NCI-H2107 (cell line): ENCODE results near the gene INPP1.
"Not testable (repeated sequence)": the region's sequence is repeated elsewhere in the genome, so short reads cannot be mapped to it uniquely, and the experiment has no call there.

Experiments
- DNase-seq: peaks from one replicate; lab custom pipeline; 2025; lab: John Stamatoyannopoulos, UW

INPP1 gene, protein sequence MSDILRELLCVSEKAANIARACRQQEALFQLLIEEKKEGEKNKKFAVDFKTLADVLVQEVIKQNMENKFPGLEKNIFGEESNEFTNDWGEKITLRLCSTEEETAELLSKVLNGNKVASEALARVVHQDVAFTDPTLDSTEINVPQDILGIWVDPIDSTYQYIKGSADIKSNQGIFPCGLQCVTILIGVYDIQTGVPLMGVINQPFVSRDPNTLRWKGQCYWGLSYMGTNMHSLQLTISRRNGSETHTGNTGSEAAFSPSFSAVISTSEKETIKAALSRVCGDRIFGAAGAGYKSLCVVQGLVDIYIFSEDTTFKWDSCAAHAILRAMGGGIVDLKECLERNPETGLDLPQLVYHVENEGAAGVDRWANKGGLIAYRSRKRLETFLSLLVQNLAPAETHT

DNA sequence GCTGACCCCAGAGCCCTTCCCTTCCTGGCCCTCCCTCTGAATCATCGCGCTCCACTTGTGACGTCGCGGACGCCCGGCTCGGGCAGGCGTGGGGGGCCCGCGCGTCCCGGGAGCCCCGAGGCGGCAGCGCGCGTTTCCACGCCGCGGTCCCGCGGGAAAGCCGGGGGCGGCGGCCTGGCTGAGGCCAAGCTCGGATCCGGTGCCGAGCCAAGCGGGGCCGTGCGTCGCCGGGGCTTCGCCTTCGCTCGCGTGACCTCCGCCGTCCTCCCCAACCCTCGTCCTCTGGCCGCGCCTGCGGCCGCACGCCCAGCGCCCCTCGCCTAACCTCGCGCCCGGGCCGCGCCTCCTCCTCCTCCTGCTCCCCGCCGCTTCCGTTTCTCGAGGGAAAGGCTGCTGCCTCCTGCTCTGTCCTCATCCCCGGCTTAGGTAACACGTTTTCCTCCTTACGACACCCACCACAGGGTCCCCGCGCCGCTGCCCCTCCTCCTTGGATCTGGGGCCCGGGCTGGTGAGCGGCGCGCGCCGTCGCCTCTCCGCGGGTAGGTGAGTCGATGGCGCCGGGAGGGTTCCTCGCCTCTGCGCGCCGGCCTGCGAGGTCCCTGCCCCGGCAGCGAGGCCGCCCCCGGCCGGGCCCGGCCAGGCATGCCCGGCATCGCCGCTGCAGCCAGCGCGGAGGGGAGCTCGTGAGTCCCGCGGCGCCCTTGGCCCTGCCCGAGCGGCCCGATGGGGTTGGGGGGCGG, at the start of gene INPP1:
Gene INPP1, plus strand, starts transcription at position 54 of the 740 bp plus-strand sequence. CDS start 16,514 bp downstream, outside the sequence.
- DNase-seq, result no peak

DNA sequence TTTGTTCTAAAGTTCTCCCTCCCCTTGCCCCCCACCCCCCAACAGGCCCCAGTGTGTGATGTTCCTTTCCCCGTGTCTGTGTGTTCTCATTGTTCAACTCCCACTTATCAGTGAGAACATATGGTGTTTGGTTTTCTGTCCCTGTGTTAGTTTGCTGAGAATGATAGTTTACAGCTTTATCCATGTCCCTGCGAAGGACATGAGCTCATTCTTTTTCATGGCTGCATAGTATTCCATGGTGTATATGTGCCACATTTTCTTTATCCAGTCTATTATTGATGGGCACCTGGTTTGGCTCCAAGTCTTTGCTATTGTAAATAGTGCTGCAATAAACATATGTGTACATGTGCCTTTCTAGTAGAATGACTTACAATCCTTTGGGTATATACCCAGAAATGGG, 45.5 kb upstream of the INPP1 start:
- not testable (repeated sequence) for DNase-seq

DNA sequence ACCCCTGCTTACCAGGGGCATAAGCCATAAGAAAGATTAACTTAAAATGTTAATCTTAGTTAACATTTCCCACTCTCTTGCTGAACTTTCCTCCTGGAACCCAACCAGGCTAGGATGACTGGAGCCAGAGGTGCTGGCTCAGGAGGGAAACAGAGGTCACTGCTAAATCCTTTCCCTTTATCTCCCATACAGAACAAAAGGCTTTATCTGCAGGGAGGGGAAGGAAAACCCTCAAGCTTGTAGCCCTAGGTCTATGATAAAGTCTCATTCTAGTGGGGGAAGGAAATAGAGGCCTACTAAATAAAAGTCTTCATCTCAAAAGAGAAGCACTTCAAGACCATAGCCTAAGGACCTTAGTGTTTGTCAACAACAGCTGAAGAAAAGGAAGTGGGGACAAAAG, 42.4 kb upstream of the INPP1 start:
- DNase-seq, result no peak

DNA sequence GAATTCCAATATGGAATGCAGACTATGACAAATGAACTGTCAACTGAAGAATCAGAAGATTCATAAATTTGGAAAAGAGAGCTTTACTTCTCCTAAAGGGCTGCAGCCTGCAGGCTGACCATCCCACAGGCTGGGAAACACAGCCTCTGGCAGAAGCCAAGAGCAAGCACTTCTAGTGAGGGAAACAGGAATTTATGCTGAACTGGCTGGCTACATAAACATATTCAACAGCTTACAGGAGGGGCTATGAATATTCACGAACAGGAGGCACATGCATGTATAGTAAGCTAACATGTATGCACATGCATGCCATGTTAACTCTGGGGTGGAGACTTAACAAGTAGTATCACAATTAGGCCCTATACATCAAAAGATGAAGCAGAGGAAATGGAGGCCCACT, 41.3 kb upstream of the INPP1 start:
- no peak for DNase-seq

DNA sequence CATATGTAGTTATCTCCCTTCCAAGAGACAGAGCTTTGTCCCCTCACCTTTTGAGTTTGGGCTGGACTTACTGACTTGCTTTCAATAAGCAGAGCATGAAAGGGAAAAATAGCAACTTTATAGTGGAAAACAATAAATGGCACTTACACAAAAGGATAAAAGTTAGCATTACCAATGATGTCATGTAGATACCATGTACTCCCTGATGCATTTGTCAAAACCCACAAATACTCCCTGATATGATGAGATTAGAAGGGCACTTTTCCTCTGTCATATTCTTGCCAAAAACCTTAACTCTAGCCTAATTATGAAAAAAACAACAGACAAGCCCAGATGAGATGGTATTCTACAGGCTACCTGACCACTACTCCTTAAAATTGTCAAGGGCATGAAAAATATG, 39.7 kb upstream of the INPP1 start:
- DNase-seq, result no peak

DNA sequence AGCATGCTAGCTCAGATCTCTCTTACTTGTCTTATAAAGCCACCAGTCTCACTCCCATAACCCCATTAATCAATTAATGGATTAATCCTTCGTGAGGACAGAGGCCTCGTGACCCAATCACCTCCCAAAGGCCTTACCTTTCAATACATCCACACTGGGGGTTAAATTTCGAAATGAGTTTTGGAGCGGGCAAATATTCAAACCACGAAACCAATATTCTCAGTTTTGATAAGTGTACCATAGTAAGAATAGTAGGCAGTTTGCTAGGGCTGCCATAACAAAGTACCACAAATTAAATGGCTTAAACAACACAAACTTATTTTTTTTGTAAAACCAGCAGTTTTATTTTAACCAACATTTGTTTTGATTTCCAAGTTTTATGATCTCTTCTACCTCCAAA, 39.0 kb upstream of the INPP1 start:
- no peak for DNase-seq

DNA sequence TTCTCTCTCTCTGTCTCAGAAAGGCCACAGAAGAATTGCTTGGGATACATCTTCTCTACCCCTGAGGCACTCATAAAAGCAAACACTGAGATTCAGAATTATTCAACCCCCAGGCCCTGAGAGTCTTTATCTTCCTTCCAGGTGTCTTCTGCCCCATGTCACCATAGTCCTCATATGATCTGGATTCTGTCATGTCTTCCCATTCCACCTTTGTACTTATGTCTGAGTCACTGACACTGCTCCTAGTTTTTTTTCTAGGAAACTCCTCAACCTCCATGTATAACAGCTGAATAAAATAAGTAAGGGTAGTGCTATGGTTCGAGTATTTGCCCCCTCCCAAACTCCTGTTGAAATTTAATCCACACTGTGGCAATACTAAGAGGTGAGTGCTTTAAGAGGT, 35.4 kb upstream of the INPP1 start:
- DNase-seq, result no peak

DNA sequence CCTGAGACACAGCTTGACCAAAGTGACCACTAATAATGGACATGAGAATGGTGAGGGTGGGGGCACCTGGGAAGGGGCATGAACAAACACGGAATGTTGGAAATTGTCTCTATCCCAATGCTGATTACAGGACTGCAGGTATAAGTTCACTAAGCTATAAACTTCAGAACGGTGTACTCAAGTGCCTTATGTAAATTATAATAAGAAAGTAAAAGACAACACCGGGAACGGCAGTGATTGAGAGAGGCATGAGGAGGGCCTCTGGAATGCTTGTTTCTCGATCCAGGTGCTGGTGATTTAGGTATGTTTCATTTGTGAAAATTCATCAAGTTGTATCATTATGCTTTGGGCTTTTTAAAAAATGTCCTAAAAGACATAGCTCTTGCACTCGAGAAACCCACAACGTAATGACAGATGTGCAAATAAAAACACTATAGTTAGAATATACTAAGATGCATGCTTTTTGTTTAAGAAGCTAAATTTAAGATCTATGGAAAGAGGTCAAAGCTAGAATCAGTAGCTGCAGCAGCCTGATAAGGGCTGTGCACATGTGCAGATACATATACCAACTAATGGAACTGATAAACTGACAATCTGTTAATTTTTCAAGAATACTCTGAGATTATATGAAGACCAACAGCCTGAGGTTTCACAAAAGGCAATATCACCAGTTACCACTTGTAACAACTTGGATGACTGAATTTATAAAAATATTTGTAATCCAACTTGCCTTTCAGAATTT, 31.3 kb upstream of the INPP1 start:
- DNase-seq, result no peak

DNA sequence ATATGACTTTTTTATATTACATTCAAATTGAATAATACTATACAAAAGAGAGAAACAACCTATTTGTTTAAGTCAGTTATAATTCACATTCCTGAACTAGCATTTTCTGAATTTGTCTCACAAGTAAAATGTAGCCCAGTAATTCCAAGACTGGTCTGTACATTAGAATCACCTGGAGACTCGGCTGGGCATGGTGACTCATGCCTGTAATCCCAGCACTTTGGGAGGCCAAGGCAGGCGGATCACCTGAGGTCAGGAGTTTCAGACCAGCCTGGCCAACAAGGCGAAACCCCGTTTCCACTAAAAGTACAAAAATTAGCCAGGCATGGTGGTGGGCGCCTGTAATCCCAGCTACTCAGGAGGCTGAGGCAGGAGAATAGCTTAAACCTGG, 30.8 kb upstream of the INPP1 start:
- DNase-seq, result not testable (repeated sequence)

DNA sequence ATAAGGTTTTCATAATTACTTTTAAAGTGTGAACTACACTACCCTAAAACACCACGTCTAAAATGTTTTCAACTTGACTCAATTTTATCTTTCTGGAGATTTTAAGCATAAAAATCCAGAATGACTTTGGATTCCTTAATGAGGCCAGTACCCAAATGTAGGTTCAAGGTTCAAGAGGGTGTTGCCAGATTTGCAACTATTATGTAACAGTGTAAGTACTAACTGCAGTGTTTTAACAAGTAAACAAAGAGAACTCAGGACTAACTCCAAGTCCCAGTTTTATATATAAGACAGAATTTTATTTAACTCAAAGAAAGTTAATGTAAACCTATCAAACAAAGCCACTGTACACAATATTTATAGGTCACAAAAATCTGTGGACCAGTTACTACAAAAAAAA, 29.5 kb upstream of the INPP1 start:
- DNase-seq, result no peak

DNA sequence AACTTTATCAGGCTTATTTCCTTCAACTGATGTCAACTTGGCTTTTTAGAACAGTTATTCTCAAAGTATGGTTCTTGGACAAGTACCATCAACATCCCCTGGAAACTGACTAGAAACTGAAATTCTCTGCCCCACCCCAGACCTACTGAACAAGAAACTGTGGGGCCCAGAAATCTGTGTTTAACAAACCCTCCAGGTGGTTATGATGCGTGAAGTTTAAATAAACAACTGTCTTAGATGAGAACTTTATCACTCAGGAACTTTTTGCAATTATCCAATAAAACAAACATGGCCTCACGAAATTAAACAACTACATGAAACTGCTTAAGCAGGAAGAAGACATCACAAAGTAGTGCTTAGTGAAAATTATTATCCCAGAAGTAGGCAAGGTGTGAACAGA, 28.1 kb upstream of the INPP1 start:
- no peak for DNase-seq

DNA sequence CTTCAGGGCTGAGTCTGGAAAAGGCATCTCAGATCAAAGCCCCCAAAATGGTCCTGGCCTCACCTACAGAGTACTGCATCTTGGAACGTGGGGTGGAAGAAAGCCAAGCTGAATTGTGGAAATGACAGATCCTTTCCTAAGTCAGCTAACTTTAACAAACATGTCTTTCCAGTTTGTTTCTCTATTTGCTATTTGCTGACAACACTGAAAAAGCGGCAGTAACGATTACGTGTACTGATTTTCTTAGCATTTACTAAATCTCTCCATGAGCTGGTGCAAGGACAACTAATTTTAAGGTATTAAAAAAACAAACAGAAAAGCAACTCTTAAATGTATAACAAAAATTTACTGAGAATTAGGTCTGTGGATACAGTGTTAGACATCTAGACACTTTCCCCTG, 24.9 kb upstream of the INPP1 start:
- DNase-seq, result no peak

DNA sequence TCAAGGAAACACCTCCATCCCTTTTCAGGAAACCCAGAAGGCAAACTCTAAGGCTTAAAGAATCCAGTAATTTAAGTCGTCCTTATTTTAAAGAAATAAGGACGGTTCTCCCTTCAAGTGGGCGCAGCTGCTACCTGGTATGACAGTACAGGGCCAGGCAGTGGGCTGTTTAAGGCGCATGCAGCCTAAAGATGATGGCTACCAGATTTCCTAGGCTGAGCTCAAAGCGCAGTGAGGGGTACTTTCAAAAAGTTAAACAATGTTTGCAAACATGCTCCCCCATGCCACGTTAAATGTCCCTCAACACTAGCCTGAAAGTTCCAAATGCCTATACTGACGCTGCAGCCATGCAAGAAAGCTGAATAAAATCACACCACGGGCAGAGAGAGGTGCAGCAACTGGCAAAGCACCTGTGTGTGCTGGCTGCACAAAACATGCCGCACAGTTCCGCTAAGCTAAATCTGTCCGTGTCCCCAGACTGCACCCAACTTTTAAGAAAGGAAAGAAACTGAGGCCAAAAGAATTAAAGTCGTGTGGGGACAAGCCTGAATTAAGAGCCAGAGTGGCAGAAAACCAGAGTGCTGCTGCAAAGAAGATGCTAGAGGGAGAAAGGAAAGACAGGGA, 24.3 kb upstream of the INPP1 start:
- no peak for DNase-seq

DNA sequence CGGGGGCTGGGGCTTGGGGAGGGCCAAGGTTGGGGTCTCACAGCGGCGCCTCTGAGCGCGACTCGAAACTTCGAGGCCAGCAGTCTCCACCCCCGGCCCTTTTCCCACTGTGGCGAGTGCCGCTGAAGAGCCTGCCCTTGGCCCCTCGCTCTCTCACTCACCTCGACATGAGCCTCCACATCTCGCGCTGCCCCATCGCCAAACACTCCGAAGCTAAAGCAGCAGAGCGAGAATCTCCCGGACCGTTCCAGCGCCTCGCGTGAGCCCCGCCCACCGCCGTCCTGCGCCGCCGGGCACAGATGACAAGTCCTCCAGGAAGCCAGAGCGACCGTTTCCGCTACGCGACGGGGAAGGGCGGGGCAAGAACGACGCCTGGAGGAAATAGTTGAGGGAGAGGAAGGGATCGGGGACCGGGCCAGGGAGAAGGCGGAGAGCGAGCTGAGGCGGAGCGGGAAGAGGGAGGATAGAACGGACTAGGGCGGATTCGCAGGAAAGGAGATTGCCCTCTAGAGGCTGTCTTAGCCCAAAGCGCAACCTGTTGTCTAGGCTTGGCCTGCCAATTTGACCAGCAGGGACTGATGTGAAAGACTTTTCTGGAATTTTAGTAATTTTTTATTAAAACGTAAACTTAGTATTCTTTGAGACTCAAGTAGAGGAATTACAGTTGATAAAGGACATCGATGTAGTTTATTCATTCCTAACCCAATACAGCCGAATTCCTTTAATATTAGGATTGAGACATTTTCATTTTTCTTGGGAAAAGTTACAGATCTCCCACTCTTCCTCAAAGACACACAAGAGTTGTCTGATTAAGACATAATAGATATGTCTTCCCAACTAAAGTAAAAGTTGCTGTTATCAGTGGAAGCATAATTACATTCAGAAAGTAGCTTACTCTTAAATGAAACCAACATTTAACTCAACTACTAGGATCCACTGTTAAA, 23.6 kb upstream of the INPP1 start, which contains the start of gene HIBCH:
Gene HIBCH, minus strand, starts transcription at position 272 of the 944 bp plus-strand sequence. Its CDS starts 76 bp downstream, at position 196.
- DNase-seq, result peak; percentile 91

DNA sequence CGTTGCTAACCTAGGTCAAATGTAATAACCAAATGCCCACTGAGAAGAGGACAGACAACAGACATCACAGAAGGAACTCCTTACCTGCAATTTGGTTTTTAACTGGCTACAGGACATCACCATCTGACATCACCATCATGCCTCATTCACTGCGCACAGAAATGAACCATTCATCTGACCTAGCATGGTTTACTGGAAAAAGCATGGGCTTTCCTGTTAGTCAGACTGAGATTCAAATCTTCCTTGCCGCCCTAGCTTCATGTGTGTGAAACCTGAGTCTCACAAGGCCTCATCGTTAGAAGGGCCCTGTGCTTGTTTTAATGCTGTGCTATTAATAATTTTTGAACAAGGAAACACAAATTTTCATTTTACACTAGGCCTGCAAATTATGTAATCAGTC, 22.7 kb upstream of the INPP1 start:
- DNase-seq, result no peak

DNA sequence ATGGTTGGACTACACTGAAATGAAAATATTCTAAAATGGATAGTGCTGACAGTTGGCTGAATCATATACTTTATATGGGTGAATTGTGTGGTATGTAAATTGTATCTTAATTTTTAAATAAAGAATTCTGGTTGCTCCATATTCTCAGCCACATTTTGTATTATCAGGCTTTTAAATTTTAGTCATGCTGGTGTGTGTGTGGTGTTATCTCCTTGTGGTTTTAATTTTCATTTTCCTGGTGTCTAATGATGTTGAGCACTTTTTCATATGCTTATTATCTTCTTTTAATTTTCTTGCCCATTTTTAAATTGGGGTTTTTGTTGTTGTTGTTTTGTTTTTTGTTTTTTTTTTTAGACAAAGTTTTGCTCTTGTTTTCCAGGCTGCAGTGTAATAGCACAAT, 20.0 kb upstream of the INPP1 start:
- no peak for DNase-seq

DNA sequence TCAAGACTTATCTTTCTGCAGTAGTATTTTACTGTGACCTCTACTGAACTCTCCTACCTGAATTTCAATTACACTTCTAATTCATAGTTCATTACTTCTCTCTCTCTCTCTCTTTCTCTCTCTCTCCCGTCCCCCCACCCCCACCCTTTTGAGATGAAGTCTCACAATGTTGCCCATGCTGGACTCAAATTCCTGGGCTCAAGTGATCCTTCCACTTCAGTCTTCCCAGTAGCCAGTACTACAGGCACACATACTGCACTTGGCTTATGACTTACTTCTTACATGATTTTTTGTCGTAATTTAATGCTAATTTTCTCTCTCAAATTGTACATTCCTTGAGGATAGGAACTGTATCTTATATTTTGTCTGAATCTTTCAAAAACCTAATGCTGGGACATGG, 17.8 kb upstream of the INPP1 start:
- DNase-seq, result no peak

DNA sequence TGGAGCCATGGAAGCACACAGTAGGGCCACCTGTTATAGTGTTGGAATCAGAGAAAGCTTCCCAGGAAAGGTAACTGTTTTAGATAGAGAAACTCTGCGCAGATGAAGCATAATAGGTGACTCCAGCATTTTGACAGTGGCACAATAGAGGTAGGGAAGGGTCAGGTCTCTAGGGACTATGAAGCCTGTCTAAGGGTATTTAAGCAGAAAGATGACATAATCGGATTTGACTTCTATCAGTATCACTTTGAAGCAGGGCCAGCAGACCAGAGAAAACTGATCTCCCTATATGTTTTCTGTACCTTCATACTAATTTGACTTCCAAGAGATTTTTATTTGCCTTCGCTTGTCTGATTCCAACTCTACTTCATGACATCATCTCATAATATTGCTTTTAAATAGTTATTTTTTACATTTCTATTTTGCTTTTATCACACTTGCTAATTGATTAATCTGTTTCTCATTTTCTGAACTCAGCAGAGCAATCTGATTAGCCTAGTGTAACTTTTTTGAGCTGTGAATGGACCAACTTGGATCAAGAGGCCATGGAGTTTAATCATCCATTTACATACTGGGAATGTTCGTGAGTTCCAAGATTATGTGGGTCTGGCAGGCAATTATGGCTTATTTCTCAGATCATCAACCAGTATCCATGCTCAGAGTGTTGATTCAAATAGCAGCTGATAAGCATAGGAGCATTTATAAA, 15.4 kb upstream of the INPP1 start:
- DNase-seq, result no peak

DNA sequence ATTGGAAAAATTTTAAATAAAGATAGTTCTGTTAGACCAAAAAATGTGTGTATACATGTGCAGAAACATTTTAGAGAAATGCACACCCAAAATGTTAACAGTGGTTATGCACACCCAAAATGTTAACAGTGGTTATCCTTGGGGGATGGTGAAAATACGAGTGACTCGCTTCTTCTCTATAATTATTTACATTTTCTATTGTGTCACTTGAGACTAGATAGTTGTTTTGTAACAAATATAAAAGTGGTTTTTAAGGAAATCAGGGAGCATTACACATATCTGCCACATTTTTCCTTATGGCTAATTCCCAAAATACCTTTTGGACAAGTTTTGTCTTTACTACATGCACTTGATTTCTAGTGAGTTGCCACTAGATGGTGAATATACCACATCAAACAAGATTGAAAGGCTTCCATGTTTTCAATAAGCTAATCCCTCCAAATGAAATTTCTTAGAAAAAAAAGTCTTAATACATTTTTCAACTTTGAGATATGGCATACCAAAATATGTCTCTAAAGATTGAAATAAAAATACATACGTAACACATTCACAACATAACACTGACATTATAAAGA, 14.7 kb upstream of the INPP1 start:
- DNase-seq, result no peak

DNA sequence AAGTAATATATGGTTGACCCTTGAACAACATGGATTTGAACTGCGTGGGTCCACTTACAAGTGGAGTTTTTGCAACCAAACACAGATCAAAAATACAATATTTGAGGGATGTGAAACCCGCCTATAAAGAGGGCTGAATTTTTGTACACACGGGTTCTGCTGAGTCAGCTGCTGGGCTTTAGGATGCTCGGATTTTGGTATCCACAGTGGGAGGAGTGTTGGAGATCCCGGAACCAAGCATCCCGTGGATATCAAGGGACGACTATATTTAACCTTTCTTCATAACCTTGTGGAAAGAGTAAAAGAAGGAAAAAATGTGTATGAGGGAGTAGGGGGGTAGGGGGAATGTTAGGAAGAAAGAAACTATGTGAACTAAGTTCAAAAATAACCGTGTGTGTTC, 10.0 kb upstream of the INPP1 start:
- no peak for DNase-seq
